Activated CD8-positive, alpha-beta T cell treated with anti-CD3 and anti-CD28 coated beads for 36 hours (primary cell): ENCODE measurements around the gene YES1. TPM values are rescaled to one million over a fixed set of nuclear protein-coding genes. Genes with fewer than 3 reads are reported as not detected.

Experiments
- ATAC-seq: fragments of 200-7000 bp; cut with Tn5 transposase; one replicate; pipeline ENCODE4 v1.10.0; 2021; ENCODE audit warnings: mild to moderate bottlenecking, moderate library complexity
- CTCF ChIA-PET: fragments of 350-600 bp; sonication (Branson Sonifier 250); formaldehyde crosslinking; loops from one replicate; lab custom pipeline; 2021; ENCODE audit warnings: antibody characterized with exemption; lab: Charles Lee
- POLR2A ChIA-PET: fragments of 350-600 bp; sonication (Branson Sonifier 250); formaldehyde crosslinking; loops from one replicate; lab custom pipeline; 2021; ENCODE audit warnings: antibody characterized with exemption; lab: Charles Lee
- DNase-seq: peaks from one replicate; pipeline ENCODE4 v3.0.0-alpha.2; 2020
- H3K27ac Mint-ChIP-seq: one replicate; pipeline ENCODE4 v1.8.0; 2021; ENCODE audit warnings: mild to moderate bottlenecking, mixed read lengths
- H3K27me3 Mint-ChIP-seq: one replicate; pipeline ENCODE4 v1.8.0; 2021; ENCODE audit warnings: mixed read lengths
- H3K36me3 Mint-ChIP-seq: one replicate; pipeline ENCODE4 v1.8.0; 2021; ENCODE audit warnings: low read depth, mixed read lengths
- H3K4me1 Mint-ChIP-seq: one replicate; pipeline ENCODE4 v1.8.0; 2021; ENCODE audit warnings: low read depth, mixed read lengths
- H3K4me3 Mint-ChIP-seq: one replicate; pipeline ENCODE4 v1.8.0; 2021; ENCODE audit warnings: mild to moderate bottlenecking, moderate library complexity, mixed read lengths
- H3K9me3 Mint-ChIP-seq: one replicate; pipeline ENCODE4 v1.8.0; 2021; ENCODE audit warnings: mixed read lengths
- CTCF ChIP-seq: fragments of 200-600 bp; IDR thresholded peaks from one replicate; pipeline ENCODE4 v1.8.0; 2022; ENCODE audit warnings: antibody characterized with exemption, mild to moderate bottlenecking
- intact Hi-C: fragments of 100-400 bp; cut with micrococcal nuclease; formaldehyde crosslinking; loops from one replicate; pipeline ENCODE4 v1.10.0; 2022
- total RNA-seq, 2 experiments: library from RNA; stranded (reverse); gene quantifications; one replicate each; pipeline ENCODE4 v1.2.3, GENCODE V29; 2021

YES1 gene
- 10 to 100 TPM; 38.8 to 40.0 TPM for total RNA-seq

- DNase-seq (no peak), ATAC-seq (no peak)
- H3K4me1 Mint-ChIP-seq: peaks cover 70% of the 10 kb centered on the region
- intact Hi-C loops: loop anchor here (2.0 to 5.0 kb wide), 3 partner anchors 19 to 95 kb away; no protein-coding TSS in a partner anchor
- H3K27ac Mint-ChIP-seq: peak within 1 kb of the TSS; percentile 100
- H3K9me3 Mint-ChIP-seq: no peaks in the 10 kb centered on the region
- peak within 1 kb of the TSS; percentile 99 for H3K4me3 Mint-ChIP-seq
- CTCF ChIA-PET: interaction anchor here (0.6 to 7.1 kb wide), 5 partner anchors 20 to 99 kb away, joined by 4 to 98 read pairs (median 13); partner anchors contain the start of gene ENOSF1
- peaks cover 23% of the 10 kb centered on the region for H3K36me3 Mint-ChIP-seq
- TF ChIP-seq CTCF: no peak
- H3K27me3 Mint-ChIP-seq: peaks cover 2% of the 10 kb centered on the region
- POLR2A ChIA-PET: interaction anchor here (1.0 to 3.8 kb wide), 7 partner anchors 14 to 154 kb away, joined by 3 to 32 read pairs (median 9); partner anchors contain the start of genes ENOSF1 and TYMS
Observed at GRCh38 chr18:811892-812375, at the start of gene YES1. Gene YES1, minus strand, starts transcription at chr18:812242. Its CDS starts 55,415 bp downstream, at chr18:756827.

GRCh38 chr18:857986-858385 lies 45.9 kb upstream of the YES1 start:
- intact Hi-C loops: no loop called here
- DNase-seq (no peak), ATAC-seq (no peak)
- no peaks in the 10 kb centered on the region for H3K36me3 Mint-ChIP-seq
- peaks cover 5% of the 10 kb centered on the region for H3K27me3 Mint-ChIP-seq
- H3K4me3 Mint-ChIP-seq: no peak overlapping the region
- CTCF ChIA-PET: interaction anchor here (1.1 to 2.4 kb wide), 2 partner anchors 13 to 19 kb away, joined by 3 to 9 read pairs; no protein-coding TSS in a partner anchor
- H3K4me1 Mint-ChIP-seq: no peaks in the 10 kb centered on the region
- H3K27ac Mint-ChIP-seq: no peak overlapping the region
- POLR2A ChIA-PET: no interaction called here
- TF ChIP-seq CTCF: no peak
- no peaks in the 10 kb centered on the region for H3K9me3 Mint-ChIP-seq

GRCh38 chr18:853471-853870 lies 41.4 kb upstream of the YES1 start:
- DNase-seq (no peak), ATAC-seq (no peak)
- Mint-ChIP-seq H3K36me3 (no peaks in the 10 kb centered on the region), H3K4me3 (no peak overlapping the region), H3K27me3 (peaks cover 5% of the 10 kb centered on the region), H3K9me3 (no peaks in the 10 kb centered on the region), H3K4me1 (no peaks in the 10 kb centered on the region), H3K27ac (no peak overlapping the region)
- POLR2A ChIA-PET: no interaction called here
- no peak for TF ChIP-seq CTCF
- intact Hi-C loops: no loop called here
- CTCF ChIA-PET: interaction anchor here (1.1 to 3.8 kb wide), 5 partner anchors 11 to 229 kb away, joined by 3 to 14 read pairs (median 3); no protein-coding TSS in a partner anchor

- no peaks in the 10 kb centered on the region for H3K9me3 Mint-ChIP-seq
- ATAC-seq: no peak
- no peaks in the 10 kb centered on the region for H3K36me3 Mint-ChIP-seq
- no peak overlapping the region for H3K27ac Mint-ChIP-seq
- no peak for DNase-seq
- H3K27me3 Mint-ChIP-seq: peaks cover 5% of the 10 kb centered on the region
- no peaks in the 10 kb centered on the region for H3K4me1 Mint-ChIP-seq
- H3K4me3 Mint-ChIP-seq: no peak overlapping the region
- CTCF ChIA-PET: interaction anchor here (1.0 kb wide), 1 partner anchor 12 kb away, joined by 3 read pairs; no protein-coding TSS in a partner anchor
- intact Hi-C loops: no loop called here
- POLR2A ChIA-PET: no interaction called here
- TF ChIP-seq CTCF: no peak
Observed at GRCh38 chr18:850960-851359, 38.9 kb upstream of the YES1 start.

- no peak overlapping the region for H3K4me3 Mint-ChIP-seq
- no peak overlapping the region for H3K27ac Mint-ChIP-seq
- H3K9me3 Mint-ChIP-seq: no peaks in the 10 kb centered on the region
- H3K36me3 Mint-ChIP-seq: no peaks in the 10 kb centered on the region
- POLR2A ChIA-PET: no interaction called here
- intact Hi-C loops: no loop called here
- no peak for TF ChIP-seq CTCF
- CTCF ChIA-PET: interaction anchor here (2.4 kb wide), 1 partner anchor 10 kb away, joined by 12 read pairs; no protein-coding TSS in a partner anchor
- DNase-seq (no peak), ATAC-seq (no peak)
- no peaks in the 10 kb centered on the region for H3K4me1 Mint-ChIP-seq
- peaks cover 5% of the 10 kb centered on the region for H3K27me3 Mint-ChIP-seq
Observed at GRCh38 chr18:849021-849420, 37.0 kb upstream of the YES1 start.
